Measurements from ENCODE around the gene GNG4.

DNA sequence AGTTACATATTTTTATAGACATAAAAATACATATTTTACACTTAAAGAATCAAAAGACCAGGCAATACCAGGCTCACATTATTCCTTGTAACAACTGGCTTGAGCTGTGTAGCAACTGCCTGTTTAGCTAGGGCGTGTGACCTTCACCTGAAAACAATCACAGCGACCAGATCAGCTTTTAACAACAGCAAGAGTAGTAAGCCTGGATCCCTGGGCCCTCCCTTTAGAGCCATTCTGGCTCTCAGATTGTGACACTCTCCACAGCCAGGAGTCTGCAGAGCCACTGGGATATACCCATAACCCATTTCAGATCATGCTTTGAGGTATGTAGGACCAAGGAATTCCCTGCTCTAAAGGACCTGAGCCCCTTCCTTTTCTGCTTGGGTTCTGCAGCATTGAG, 29.4 kb upstream of the GNG4 start:
- TF ChIP-seq, protein P1, sequence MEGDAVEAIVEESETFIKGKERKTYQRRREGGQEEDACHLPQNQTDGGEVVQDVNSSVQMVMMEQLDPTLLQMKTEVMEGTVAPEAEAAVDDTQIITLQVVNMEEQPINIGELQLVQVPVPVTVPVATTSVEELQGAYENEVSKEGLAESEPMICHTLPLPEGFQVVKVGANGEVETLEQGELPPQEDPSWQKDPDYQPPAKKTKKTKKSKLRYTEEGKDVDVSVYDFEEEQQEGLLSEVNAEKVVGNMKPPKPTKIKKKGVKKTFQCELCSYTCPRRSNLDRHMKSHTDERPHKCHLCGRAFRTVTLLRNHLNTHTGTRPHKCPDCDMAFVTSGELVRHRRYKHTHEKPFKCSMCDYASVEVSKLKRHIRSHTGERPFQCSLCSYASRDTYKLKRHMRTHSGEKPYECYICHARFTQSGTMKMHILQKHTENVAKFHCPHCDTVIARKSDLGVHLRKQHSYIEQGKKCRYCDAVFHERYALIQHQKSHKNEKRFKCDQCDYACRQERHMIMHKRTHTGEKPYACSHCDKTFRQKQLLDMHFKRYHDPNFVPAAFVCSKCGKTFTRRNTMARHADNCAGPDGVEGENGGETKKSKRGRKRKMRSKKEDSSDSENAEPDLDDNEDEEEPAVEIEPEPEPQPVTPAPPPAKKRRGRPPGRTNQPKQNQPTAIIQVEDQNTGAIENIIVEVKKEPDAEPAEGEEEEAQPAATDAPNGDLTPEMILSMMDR (IDR thresholded peaks at IDR 0.05; ENCODE audit: low read depth, low read length), result no peak
- TF ChIP-seq, protein P2, sequence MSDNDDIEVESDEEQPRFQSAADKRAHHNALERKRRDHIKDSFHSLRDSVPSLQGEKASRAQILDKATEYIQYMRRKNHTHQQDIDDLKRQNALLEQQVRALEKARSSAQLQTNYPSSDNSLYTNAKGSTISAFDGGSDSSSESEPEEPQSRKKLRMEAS (IDR thresholded peaks at IDR 0.05; ENCODE audit: low read depth, low read length), result no peak
